Body of pancreas (tissue), 4 donors: ENCODE measurements around the gene CATSPERZ.

Source experiments
- CTCF ChIP-seq, 7 experiments: fragments of 450-650 bp in 4 of 7; fragments of 200-600 bp in 3 of 7; sonication (generic) in 3 of 7; IDR thresholded peaks; one replicate each; pipeline ENCODE4 v1.5.1; 2016 to 2019; ENCODE audit warnings: antibody characterized with exemption in 7 of 7
- POLR2A ChIP-seq, 3 donors: fragments of 450-650 bp; IDR thresholded peaks; one replicate each; pipeline ENCODE4 v1.6.1; 2016; ENCODE audit warnings: antibody characterized with exemption in 3 of 3, mild to moderate bottlenecking in 2 of 3

DNA sequence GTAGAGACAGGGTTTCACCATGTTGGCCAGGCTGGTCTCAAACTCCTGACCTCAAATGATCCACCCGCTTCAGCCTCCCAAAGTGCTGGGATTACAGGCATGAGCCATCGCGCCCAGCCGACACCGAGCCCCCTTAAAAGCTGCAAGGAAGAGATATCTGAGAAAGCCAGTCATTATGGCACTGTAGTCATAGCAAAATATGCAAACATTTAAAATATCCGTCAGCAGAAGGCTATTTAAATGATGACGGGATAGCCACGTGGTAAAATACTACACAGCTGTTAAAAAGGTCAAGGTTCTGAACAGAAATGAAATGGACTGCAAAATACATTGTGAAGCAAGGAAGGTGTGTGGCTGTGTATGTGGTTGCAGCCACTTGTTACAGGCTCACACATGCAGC is 33.4 kb downstream of the CATSPERZ start:
- TF ChIP-seq CTCF (IDR thresholded peaks at IDR 0.05) (no peak), POLR2A (IDR thresholded peaks at IDR 0.05) (no peak)
